Activated CD8-positive, alpha-beta T cell treated with anti-CD3 and anti-CD28 coated beads for 36 hours (primary cell): ENCODE data around the gene GRAMD1B. TPM values are rescaled to one million over a fixed set of nuclear protein-coding genes. Genes with fewer than 3 reads are reported as not detected.

Experiments used
- ATAC-seq: fragments of 200-7000 bp; cut with Tn5 transposase; one replicate; pipeline ENCODE4 v1.10.0; 2021; ENCODE audit warnings: mild to moderate bottlenecking, moderate library complexity
- CTCF ChIA-PET: fragments of 350-600 bp; sonication (Branson Sonifier 250); formaldehyde crosslinking; loops from one replicate; lab custom pipeline; 2021; ENCODE audit warnings: antibody characterized with exemption; lab: Charles Lee
- POLR2A ChIA-PET: fragments of 350-600 bp; sonication (Branson Sonifier 250); formaldehyde crosslinking; loops from one replicate; lab custom pipeline; 2021; ENCODE audit warnings: antibody characterized with exemption; lab: Charles Lee
- DNase-seq: peaks from one replicate; pipeline ENCODE4 v3.0.0-alpha.2; 2020
- H3K27ac Mint-ChIP-seq: one replicate; pipeline ENCODE4 v1.8.0; 2021; ENCODE audit warnings: mild to moderate bottlenecking, mixed read lengths
- H3K27me3 Mint-ChIP-seq: one replicate; pipeline ENCODE4 v1.8.0; 2021; ENCODE audit warnings: mixed read lengths
- H3K36me3 Mint-ChIP-seq: one replicate; pipeline ENCODE4 v1.8.0; 2021; ENCODE audit warnings: low read depth, mixed read lengths
- H3K4me1 Mint-ChIP-seq: one replicate; pipeline ENCODE4 v1.8.0; 2021; ENCODE audit warnings: low read depth, mixed read lengths
- H3K4me3 Mint-ChIP-seq: one replicate; pipeline ENCODE4 v1.8.0; 2021; ENCODE audit warnings: mild to moderate bottlenecking, moderate library complexity, mixed read lengths
- H3K9me3 Mint-ChIP-seq: one replicate; pipeline ENCODE4 v1.8.0; 2021; ENCODE audit warnings: mixed read lengths
- intact Hi-C: fragments of 100-400 bp; cut with micrococcal nuclease; formaldehyde crosslinking; loops from one replicate; pipeline ENCODE4 v1.10.0; 2022
- total RNA-seq, 2 experiments: library from RNA; stranded (reverse); gene quantifications; one replicate each; pipeline ENCODE4 v1.2.3, GENCODE V29; 2021
- TF ChIP-seq, protein P1 (sequence below): fragments of 200-600 bp; IDR thresholded peaks from one replicate; pipeline ENCODE4 v1.8.0; 2022; ENCODE audit warnings: antibody characterized with exemption, mild to moderate bottlenecking

GRAMD1B gene
- total RNA-seq, 2 experiments from 2014 or later, result 15.4 to 16.2 TPM

DNA sequence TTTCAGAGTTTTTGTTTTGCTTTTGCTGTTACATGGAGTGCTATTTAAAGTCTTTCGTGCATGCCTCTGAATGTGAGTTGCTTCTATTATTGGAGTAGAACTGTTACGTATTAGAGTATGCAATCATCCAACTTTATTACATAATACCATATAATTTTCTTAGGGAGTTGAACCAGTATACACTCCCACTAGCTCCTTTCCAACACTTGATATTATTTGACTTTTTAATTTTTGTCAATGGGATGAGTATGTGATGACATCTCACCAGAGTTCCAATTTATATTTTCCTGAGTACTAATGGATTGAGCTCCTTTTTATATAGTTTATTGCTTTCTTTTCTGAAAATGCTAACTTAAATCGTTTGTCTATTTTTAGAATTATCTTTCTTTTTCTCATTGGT is 90.9 kb downstream of the GRAMD1B start:
- Mint-ChIP-seq H3K9me3 (peaks cover 2% of the 10 kb centered on the region), H3K27me3 (no peaks in the 10 kb centered on the region), H3K36me3 (no peaks in the 10 kb centered on the region), H3K27ac (no peak overlapping the region), H3K4me1 (peaks cover 11% of the 10 kb centered on the region), H3K4me3 (no peak overlapping the region)
- no peak for ATAC-seq
- intact Hi-C loops, result no loop called here
- POLR2A ChIA-PET, result no interaction called here
- TF ChIP-seq, protein P1, sequence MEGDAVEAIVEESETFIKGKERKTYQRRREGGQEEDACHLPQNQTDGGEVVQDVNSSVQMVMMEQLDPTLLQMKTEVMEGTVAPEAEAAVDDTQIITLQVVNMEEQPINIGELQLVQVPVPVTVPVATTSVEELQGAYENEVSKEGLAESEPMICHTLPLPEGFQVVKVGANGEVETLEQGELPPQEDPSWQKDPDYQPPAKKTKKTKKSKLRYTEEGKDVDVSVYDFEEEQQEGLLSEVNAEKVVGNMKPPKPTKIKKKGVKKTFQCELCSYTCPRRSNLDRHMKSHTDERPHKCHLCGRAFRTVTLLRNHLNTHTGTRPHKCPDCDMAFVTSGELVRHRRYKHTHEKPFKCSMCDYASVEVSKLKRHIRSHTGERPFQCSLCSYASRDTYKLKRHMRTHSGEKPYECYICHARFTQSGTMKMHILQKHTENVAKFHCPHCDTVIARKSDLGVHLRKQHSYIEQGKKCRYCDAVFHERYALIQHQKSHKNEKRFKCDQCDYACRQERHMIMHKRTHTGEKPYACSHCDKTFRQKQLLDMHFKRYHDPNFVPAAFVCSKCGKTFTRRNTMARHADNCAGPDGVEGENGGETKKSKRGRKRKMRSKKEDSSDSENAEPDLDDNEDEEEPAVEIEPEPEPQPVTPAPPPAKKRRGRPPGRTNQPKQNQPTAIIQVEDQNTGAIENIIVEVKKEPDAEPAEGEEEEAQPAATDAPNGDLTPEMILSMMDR, result no peak
- CTCF ChIA-PET, result interaction anchor here (1.3 to 1.7 kb wide), 2 partner anchors 10 to 56 kb away, joined by 3 to 7 read pairs; no protein-coding TSS in a partner anchor
- DNase-seq, result no peak

DNA sequence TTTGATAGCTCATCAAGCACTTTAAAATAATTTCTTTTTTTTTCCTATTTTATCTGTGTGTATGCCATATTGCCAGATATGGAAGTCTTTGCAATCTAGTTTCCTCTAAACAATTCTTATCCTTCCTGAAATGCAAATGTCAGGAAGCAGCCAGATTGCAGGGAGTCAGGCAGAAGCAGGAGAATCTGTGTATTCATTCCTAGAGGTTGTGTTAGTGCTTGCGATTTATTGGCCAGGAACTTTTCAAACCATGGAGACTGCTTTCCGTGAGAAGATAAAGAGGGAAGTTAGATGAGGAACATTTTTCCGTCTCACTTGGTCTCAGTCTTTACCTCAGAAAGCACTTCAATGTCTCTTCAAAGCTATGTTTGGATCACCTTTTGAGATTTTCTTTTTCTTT is 91.9 kb downstream of the GRAMD1B start:
- intact Hi-C loops, result no loop called here
- ATAC-seq (no peak), DNase-seq (no peak)
- no peak overlapping the region for H3K4me3 Mint-ChIP-seq
- peaks cover 2% of the 10 kb centered on the region for H3K9me3 Mint-ChIP-seq
- no peaks in the 10 kb centered on the region for H3K27me3 Mint-ChIP-seq
- ChIA-PET POLR2A (no interaction called here), CTCF (interaction anchor here (1.3 kb wide), 1 partner anchor 55 kb away, joined by 3 read pairs; no protein-coding TSS in a partner anchor)
- H3K27ac Mint-ChIP-seq, result no peak overlapping the region
- no peaks in the 10 kb centered on the region for H3K36me3 Mint-ChIP-seq
- TF ChIP-seq, protein P1, result no peak
- H3K4me1 Mint-ChIP-seq, result peaks cover 11% of the 10 kb centered on the region

DNA sequence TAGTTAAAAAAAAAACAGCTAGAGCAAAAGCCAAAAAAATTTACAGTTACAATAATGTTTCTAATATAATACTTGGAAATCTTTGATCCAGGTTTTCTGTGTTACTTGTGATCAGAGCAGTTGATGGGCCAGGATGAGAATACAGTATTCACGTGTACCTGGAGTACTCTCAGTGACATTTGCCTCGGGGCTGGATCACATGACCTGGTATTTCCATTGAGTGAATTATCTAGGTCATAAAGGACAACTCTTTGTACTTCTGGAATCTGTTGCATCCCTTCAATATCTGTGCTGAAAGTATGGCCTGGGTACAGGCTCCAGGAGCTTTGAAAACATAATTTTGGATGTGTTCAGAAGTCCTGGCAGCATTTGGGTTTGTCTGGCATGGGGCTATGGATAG is 93.5 kb downstream of the GRAMD1B start:
- ATAC-seq (no peak), DNase-seq (no peak)
- no peaks in the 10 kb centered on the region for H3K4me1 Mint-ChIP-seq
- H3K27me3 Mint-ChIP-seq, result no peaks in the 10 kb centered on the region
- no peak overlapping the region for H3K27ac Mint-ChIP-seq
- TF ChIP-seq, protein P1, result no peak
- no peak overlapping the region for H3K4me3 Mint-ChIP-seq
- peaks cover 2% of the 10 kb centered on the region for H3K9me3 Mint-ChIP-seq
- CTCF ChIA-PET, result interaction anchor here (1.2 to 1.6 kb wide), 2 partner anchors 12 to 53 kb away, joined by 3 to 9 read pairs; no protein-coding TSS in a partner anchor
- POLR2A ChIA-PET, result no interaction called here
- intact Hi-C loops, result no loop called here
- no peaks in the 10 kb centered on the region for H3K36me3 Mint-ChIP-seq

DNA sequence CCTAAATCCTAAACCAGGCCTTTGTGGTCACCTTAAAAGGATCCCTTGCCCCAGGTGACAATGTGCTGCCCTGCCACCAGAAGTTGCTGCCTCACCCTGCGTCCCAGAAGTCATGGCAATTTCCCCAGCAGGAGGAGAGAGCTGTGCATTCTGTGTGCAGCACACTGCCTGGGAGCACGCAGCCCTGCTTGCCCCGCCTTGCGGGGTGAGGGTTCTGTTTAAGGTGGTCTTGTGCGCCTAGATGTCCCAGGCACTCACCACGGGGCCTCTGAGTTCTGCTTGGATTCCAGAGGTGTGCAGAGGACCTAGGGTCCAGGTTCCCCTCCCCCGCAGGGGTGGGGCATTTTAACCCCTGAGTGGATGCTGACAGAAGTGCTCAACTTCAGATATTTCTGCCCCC is 95.0 kb downstream of the GRAMD1B start:
- Mint-ChIP-seq H3K4me3 (no peak overlapping the region), H3K27ac (no peak overlapping the region), H3K36me3 (no peaks in the 10 kb centered on the region), H3K4me1 (no peaks in the 10 kb centered on the region), H3K9me3 (peaks cover 2% of the 10 kb centered on the region), H3K27me3 (no peaks in the 10 kb centered on the region)
- intact Hi-C loops, result no loop called here
- no peak for DNase-seq
- ChIA-PET CTCF (interaction anchor here (0.6 kb wide), 1 partner anchor 221 kb away, joined by 4 read pairs; no protein-coding TSS in a partner anchor), POLR2A (no interaction called here)
- ATAC-seq, result no peak
- TF ChIP-seq, protein P1, result no peak

DNA sequence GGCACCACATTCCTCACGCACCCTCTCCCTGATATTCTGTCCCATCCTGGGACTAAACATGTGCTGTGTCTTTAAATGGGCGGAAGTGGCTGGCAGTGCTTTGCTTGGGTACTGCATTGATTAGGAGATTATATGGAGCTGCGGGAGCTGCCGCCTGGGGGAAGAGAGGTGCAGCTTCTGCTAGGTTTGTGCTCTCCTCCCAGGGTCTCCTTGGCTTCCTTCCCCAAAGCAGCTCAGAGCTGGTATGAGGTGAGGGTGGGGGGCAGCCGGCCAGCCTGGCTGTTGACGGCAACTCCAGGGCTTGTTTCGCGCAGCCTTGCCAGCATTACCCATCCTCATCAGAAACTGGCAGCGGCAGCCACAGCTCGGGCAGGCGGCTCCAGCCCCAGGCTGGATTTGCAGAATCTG is 95.4 kb downstream of the GRAMD1B start:
- ATAC-seq (no peak), DNase-seq (no peak)
- Mint-ChIP-seq H3K4me3 (no peak overlapping the region), H3K36me3 (no peaks in the 10 kb centered on the region), H3K27ac (no peak overlapping the region), H3K4me1 (no peaks in the 10 kb centered on the region), H3K27me3 (no peaks in the 10 kb centered on the region), H3K9me3 (peaks cover 2% of the 10 kb centered on the region)
- TF ChIP-seq, protein P1, result no peak
- intact Hi-C loops, result no loop called here
- ChIA-PET CTCF (interaction anchor here (0.6 kb wide), 1 partner anchor 220 kb away, joined by 4 read pairs; no protein-coding TSS in a partner anchor), POLR2A (no interaction called here)
